Stimulated activated CD8-positive, alpha-beta memory T cell treated with anti-CD3 and anti-CD28 coated beads, Interleukin-12 subunit alpha, Interleukin-12 subunit beta, amount 100 ng/mL, for 24 hours (primary cell): ENCODE results near the gene TTPAL.

Source experiments
- DNase-seq: peaks from one replicate; pipeline ENCODE4 v3.0.0-alpha.2; 2020; ENCODE audit errors: extremely low read depth

Gene TTPAL

DNA sequence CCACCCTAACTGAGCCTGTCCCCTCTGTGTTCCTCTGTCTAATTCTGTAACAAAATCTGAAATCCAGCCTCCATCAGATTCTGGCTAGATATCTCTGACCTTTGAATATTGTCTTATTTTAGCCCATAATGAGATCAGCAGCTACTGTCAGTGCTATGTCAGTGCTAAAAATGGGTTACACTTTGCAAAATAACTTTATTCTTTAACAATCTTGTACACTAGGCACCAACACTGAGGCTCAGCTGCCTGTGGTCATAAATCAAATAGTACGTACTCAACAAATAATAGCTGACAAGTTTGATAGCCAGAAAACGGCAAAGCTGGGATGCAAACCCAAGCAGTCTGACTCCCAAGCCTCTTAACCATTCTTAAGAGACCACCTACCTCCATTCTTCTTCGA is 22.1 kb downstream of the TTPAL start:
- no peak for DNase-seq

DNA sequence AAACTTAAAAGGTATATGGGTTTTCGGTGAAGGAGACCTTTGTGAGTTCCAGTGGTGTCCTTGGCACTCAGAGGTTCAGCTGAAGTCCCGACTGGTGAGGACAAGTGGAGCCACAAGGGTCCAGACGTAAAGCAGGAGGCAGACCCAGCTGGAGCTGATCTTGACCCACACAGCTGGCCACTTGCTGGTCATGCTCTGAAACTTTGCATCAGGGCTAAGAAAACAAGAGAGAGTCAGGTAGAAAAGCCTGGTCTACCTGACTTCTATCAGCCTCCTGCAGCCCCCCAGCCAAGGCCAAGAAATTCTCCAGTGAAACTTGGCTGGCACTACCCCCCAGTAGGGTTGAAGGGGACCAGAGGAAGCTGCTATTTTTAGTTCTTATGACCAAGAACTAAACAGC is 24.5 kb downstream of the TTPAL start:
- no peak for DNase-seq

GRCh38 chr20:44501448-44501847 is 25.8 kb downstream of the TTPAL start:
- DNase-seq, result no peak

DNA sequence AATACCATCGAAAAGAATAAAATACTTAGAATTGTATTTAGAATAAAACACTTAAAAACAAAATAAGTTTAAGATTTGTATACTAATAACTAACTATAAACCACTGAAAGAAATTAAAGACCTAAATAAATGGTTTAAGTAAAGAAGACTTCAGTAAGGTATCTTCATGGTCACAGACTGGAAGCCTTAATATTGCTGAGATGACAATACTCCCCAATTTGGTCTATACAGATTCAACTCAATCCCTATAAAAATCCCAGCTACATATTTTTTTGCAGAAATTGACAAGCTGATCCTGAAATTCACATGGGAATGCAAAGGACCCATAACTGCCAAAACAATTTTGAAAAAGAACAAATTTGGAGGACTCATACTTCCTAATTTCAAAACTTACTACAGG is 27.3 kb downstream of the TTPAL start:
- DNase-seq, result no peak

- DNase-seq, result no peak
Observed at GRCh38 chr20:44504402-44505307, 29.0 kb downstream of the TTPAL start.

DNA sequence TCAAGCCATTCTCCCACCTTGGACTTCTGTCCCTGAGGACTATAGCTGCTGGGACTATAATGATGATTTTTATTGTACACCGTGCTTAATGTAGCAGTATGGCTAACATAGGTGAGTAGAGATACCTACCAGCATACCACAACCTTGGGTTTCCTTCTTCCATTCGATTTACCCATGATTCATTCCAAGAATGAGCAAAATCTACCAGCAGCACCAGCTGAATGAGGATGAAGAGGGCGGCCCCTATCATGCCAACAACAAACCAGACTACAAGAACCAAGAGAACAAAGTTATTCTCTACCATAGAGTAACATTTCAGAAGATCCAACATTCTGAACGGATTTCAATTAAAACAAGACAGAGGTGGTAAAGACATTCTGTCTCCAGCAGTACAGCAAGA is 34.1 kb downstream of the TTPAL start:
- DNase-seq, result no peak

DNA sequence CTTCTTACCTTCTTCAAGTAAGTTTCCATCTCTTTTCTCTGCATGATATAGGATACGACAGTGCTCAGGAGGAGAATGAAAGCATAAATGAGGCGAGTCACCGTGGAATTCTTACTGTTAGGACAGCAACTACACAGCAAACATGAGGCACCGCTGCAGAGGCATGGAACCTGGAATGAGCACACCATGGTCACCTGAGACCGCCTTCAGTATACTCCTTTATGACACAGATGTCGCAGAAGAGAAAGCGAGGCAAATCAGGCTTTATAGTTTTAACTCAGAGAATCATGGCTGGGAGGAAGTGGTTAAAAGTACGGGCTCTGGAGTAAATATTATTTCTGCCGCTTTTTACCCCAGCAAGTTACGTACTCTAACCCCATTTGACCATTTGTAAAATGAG is 38.2 kb downstream of the TTPAL start:
- DNase-seq, result no peak

DNA sequence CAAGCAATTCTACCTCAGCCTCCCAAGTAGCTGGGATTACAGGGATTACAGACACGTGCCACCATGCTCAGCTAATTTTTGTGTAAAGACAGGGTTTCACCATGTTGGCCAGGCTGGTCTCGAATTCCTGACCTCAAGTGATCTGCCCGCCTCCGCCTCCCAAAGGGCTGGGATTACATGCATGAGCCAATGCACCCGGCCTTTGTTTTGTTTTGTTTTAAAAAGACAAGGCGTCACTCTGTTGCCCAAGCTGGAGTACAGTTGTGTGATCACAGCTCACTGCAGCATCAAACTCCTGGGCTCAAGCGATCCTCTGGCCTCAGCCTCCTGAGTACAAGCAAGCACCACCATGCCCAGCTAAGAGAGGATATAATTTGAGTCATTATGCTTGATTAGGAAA is 40.8 kb downstream of the TTPAL start:
- no peak for DNase-seq

DNA sequence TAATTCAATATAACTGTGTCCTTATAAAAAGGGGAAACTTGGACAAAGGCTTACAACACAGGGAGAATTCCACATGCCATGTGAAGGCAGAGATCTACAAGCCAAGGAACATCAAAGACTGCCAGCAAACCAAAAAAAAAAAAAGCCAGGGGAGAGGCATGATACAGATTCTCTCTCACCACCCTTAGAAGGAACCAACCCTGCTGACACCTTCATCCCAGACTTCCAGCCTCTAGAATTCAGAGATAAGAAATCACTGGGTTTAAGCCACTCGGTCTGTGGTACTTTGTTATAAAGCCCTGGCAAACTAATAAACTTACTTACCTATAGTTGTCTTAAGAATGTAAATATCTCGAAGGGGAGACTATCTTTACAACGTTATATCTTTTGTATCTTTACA is 41.8 kb downstream of the TTPAL start:
- no peak for DNase-seq

- no peak for DNase-seq
Observed at GRCh38 chr20:44518248-44518647, 42.6 kb downstream of the TTPAL start.

DNA sequence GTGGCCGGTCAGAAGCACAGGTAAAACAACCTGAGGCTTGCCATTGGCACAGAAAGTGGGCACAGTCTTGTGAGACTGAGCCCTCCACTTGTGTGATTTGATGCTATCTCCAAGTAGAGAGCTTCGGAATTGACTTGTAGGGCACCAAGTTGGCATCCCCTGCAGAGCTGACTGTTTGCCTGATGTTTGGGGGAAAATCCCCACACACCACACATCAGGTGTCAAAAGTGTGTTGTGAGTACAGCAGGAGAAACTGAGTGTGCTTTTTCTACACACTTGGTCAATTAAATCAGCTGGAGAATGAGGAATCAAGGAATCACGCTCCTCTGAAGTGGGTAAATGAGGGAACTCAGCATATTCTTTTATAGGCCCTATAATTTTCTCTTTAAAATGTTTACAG is 45.2 kb downstream of the TTPAL start:
- no peak for DNase-seq

DNA sequence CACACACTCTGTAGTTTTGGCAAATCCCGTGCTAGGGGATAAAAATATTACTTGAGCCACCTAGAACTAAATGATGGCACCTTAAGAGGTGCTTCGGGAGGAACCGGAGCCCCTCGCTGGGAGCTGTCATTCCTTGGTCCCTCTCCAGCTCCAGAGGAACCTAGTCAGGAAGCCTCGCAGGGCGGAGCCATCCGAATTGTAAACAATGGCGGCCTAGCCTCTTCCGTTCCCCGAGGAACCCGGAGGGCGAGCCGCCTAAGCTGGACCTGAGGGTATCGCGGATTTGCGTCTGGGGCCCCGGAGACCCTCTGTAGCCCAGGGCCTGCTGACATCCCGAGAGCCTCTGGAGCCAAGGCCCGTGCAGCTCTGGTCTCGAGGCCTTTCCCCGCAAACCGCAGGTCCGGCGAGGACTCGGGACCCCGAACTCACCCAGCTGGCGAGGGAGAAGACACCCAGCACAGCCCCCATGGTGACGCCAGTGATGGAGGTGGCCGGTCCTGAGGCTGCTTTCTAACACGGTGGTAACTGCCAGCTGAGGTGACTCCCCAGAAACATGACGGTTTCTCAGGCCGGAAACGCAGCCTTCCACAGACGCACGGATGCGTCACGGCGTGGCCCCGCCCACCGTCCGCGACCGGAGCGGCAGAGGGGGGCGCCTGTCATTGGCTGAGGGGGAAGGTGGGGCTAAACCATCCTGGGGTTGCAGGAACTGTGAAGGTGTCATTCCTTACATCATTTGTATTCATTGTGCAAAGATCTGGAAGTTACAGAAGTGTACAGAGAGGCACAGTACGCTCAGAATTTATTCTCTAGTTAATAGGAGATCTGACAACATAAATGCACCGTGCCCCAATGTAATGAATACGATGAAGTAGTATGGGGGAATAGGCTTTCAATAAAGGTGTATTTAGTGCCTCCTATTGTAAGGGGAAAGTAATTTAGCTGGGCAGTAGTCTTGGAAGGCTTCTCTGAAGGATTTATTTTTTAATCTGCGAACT is 46.1 kb downstream of the TTPAL start, which contains the start of gene SERINC3:
Gene SERINC3, minus strand, starts transcription at position 587 of the 998 bp plus-strand sequence. Its CDS starts 119 bp downstream, at position 468.
- DNase-seq, result peak; percentile 90

- no peak for DNase-seq
Observed at GRCh38 chr20:44522841-44523240, 47.2 kb downstream of the TTPAL start.

DNA sequence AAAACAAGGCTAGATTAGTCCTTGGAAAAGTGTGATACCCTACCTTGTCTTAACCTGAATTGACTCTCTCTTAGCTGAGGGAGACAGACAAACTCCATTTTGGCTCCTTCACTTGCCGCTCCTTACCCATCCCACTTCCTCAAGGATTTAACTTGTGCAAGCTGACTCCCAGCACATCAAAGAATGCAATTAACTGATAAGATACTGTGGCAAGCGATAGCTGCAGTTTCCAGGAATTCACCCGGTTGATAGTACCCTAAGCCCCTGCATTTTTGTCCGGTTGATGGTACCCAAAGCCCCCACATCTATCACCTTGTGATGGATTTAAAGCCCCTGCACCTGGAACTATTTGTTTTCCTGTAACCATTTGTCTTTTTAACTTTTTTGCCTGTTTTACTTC is 48.1 kb downstream of the TTPAL start:
- no peak for DNase-seq

- no peak for DNase-seq
Observed at GRCh38 chr20:44526129-44526528, 50.5 kb downstream of the TTPAL start.

- no peak for DNase-seq
Observed at GRCh38 chr20:44527716-44528199, 52.1 kb downstream of the TTPAL start.

GRCh38 chr20:44528309-44528708 is 52.6 kb downstream of the TTPAL start:
- no peak for DNase-seq

DNA sequence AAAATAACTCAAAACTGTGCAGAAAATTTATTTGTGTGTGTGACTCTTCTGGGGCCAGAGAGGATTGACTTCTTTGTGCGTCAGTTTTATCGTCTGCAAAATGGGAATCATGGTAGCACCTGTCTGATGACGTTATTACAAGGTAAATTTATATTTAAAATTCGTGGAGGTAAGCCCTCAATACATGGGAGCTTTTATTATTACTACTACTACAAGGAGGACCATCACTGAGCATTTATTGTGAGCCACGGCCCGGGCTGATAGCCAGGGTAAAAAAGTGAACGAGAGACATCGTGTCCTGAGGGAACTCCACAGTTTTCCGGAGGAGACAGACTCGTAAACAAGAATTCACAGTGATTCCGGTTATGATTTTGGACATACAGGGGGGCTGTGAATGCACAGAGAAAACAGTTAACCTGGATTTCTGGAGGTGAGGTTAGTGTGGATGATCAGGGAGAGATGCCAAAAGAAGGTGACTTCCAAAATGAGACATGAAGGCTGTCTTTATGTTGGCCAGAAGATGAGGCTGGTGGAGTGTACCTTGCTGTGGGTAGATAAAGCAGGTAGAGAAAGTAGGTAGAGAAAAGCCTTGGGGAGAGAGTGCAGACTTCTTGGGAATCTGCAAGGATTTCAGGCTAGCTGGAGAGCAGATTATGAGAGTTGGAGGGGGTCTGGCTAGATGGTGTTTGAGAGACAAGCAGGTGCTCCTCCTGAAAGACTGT is 56.7 kb downstream of the TTPAL start:
- no peak for DNase-seq

DNA sequence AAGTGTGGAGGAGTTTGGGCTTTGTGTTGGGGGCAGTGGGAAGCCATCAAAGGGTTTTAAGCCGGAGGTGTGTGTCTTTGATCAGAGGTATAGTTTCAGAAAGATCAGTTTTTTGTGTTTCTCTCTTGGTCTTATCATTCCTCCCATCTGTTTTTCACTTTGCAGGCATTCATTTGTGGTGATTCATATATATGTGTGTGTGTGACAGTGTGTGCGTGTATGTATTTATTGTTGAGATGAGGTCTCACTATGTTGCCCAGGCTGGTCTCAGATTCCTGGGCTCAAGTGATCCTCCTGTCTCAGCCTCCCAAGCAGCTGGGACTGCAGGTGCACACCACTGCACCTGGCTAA is 57.3 kb downstream of the TTPAL start:
- DNase-seq, result no peak

GRCh38 chr20:44533928-44534327 is 58.3 kb downstream of the TTPAL start:
- DNase-seq, result no peak

DNA sequence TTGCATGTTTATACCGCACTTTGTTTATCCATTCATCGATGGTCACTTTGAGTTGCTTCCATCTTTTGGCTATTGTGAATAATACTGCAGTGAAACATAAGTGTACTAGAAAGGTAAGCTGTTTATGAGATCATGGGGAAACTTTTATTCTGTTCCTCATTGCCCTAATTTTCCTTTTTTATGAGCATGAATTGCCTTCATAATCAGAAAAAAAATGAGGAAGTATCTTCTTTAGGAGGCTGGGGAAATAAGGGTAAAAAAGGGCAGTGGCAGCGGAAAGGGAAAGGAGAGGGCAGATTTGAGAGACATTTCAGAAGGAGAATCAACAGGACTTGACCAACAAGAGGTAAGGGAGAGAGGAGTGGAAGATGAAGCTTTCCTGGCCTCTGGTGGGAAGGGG is 60.5 kb downstream of the TTPAL start:
- DNase-seq, result no peak

DNA sequence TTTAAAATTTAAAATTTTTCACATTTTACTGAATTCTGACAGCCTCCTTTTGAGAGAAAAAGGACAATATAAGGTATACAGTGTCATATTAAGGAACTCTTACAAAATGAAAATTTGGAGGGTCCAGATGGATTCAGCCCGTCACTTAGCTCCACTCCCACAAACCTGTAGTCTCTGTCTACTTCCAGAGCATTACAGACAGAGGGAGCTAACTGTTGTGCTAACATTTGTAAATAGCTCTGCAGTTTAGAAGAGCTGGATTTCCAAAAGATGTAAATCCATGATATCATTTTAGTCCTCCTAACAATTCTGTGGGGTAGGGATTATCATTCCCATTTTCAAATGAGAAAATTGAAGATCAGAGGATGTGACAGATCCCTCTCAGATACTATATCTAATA is 62.3 kb downstream of the TTPAL start:
- no peak for DNase-seq
